A549 (cell line): ENCODE results near the gene BFSP1. TPM values are rescaled to one million over a fixed set of nuclear protein-coding genes. Genes with fewer than 3 reads are reported as not detected.

ENCODE experiments used
- ATAC-seq, 2 experiments: fragments of 200-7000 bp in 1 of 2; fragments of >200 bp in 1 of 2; cut with Nextera tagmentation in 1 of 2; cut with Tn5 transposase in 1 of 2; 3 replicates each; pipeline versions ENCODE4 v1.8.0 to v1.9.1; 2018 to 2020; ENCODE audit warnings: mild to moderate bottlenecking in 1 of 2, moderate library complexity in 1 of 2
- CTCF ChIA-PET: fragments of 300-600 bp; sonication (Branson Sonifier 250); formaldehyde crosslinking; extraction: SDS; loops from one replicate; lab custom pipeline; 2021; ENCODE audit warnings: antibody characterized with exemption, inconsistent platforms; lab: Yijun Ruan, JAX
- POLR2A ChIA-PET: fragments of 350-600 bp; formaldehyde crosslinking; extraction: SDS; loops from one replicate; lab custom pipeline; 2021; ENCODE audit warnings: antibody characterized with exemption, inconsistent platforms; lab: Yijun Ruan, JAX
- DNase-seq, 2 experiments: peaks; one replicate each; pipeline versions ENCODE4 v3.0.0 to v3.0.0-alpha.2; 2011 to 2016; ENCODE audit warnings: low read depth in 1 of 2, low spot score in 1 of 2
- FAIRE-seq: peaks from 2 replicates; lab custom pipeline; 2011; peaks lifted over from hg19 to GRCh38; lab: Jason Lieb, UNC
- H3K27ac ChIP-seq, 2 experiments: fragments of >200 bp; sonication (Bioruptor Twin); formaldehyde crosslinking; 3 replicates each; pipeline ENCODE4 v1.5.1; 2016 to 2017
- H3K4me1 ChIP-seq: fragments of >200 bp; sonication (Bioruptor Twin); formaldehyde crosslinking; 3 replicates; pipeline ENCODE4 v1.6.1; 2016
- H3K4me2 ChIP-seq: fragments of >200 bp; sonication (Bioruptor Twin); formaldehyde crosslinking; 3 replicates; pipeline ENCODE4 v1.6.1; 2016
- H3K4me3 ChIP-seq: fragments of >200 bp; sonication (Bioruptor Twin); formaldehyde crosslinking; 3 replicates; pipeline ENCODE4 v1.5.1; 2016
- H3K9me3 ChIP-seq: fragments of >200 bp; sonication (Bioruptor Twin); formaldehyde crosslinking; 3 replicates; pipeline ENCODE4 v1.6.1; 2016
- CBX2 ChIP-seq: fragments of 200-600 bp; sonication (generic); IDR thresholded peaks from 2 replicates; pipeline ENCODE4 v1.6.1; 2016; ENCODE audit warnings: low read depth, mild to moderate bottlenecking, borderline replicate concordance
- CEBPB ChIP-seq, 2 experiments: fragments of >200 bp in 1 of 2; sonication (Bioruptor Twin) in 1 of 2; formaldehyde crosslinking in 1 of 2; IDR thresholded peaks; 2 replicates each; pipeline ENCODE4 v1.6.1; 2012 to 2016
- E2F6 ChIP-seq: IDR thresholded peaks from 2 replicates; pipeline ENCODE4 v1.6.1; 2012; ENCODE audit warnings: low read depth, borderline replicate concordance
- EHF ChIP-seq: fragments of 250-450 bp; sonication (Bioruptor Pico); IDR thresholded peaks from 2 replicates; pipeline ENCODE4 v1.5.0; 2020; ENCODE audit warnings: mild to moderate bottlenecking
- EHMT2 ChIP-seq: fragments of 200-600 bp; sonication (generic); IDR thresholded peaks from 2 replicates; pipeline ENCODE4 v1.6.1; 2016; ENCODE audit warnings: antibody characterized with exemption, low read depth, mild to moderate bottlenecking, moderate library complexity
- ESRRA ChIP-seq: fragments of 150-350 bp; IDR thresholded peaks from 2 replicates; pipeline ENCODE4 v1.6.1; 2014; ENCODE audit warnings: mild to moderate bottlenecking, low read length, borderline replicate concordance
- FOSB ChIP-seq: fragments of 250-450 bp; sonication (Bioruptor Pico); IDR thresholded peaks from 2 replicates; pipeline ENCODE4 v1.5.0; 2020; ENCODE audit warnings: mild to moderate bottlenecking, moderate library complexity
- GATA3 ChIP-seq: IDR thresholded peaks from 2 replicates; pipeline ENCODE4 v1.6.1; 2012; ENCODE audit warnings: borderline replicate concordance
- HMGXB4 ChIP-seq: fragments of 250-450 bp; sonication (Bioruptor Pico); IDR thresholded peaks from 2 replicates; pipeline ENCODE4 v1.5.0; 2021; ENCODE audit warnings: mild to moderate bottlenecking, moderate library complexity, borderline replicate concordance
- HOXB13 ChIP-seq: fragments of 250-450 bp; sonication (Bioruptor Pico); IDR thresholded peaks from 2 replicates; pipeline ENCODE4 v1.5.0; 2020; ENCODE audit warnings: low read depth, mild to moderate bottlenecking, moderate library complexity
- HOXB5 ChIP-seq: fragments of 250-450 bp; sonication (Bioruptor Pico); IDR thresholded peaks from 2 replicates; pipeline ENCODE4 v1.5.0; 2020; ENCODE audit warnings: mild to moderate bottlenecking, moderate library complexity
- JUN ChIP-seq, 2 experiments: fragments of >200 bp; sonication (Bioruptor Twin); formaldehyde crosslinking; IDR thresholded peaks; 2 replicates in 1 of 2; 3 replicates in 1 of 2; pipeline ENCODE4 v1.6.1; 2016 to 2017
- KDM1A ChIP-seq: fragments of 200-600 bp; sonication (generic); IDR thresholded peaks from 2 replicates; pipeline ENCODE4 v1.6.1; 2016; ENCODE audit warnings: low read depth, mild to moderate bottlenecking
- KDM5A ChIP-seq: fragments of 200-600 bp; sonication (generic); IDR thresholded peaks from 2 replicates; pipeline ENCODE4 v1.6.1; 2016; ENCODE audit warnings: antibody characterized with exemption, mild to moderate bottlenecking
- MAFK ChIP-seq: fragments of 450-650 bp; IDR thresholded peaks from 2 replicates; pipeline ENCODE4 v1.6.1; 2014; ENCODE audit not compliant: partially characterized antibody
- MAX ChIP-seq: IDR thresholded peaks from 2 replicates; pipeline ENCODE4 v1.6.1; 2012
- MAZ ChIP-seq: fragments of 150-350 bp; IDR thresholded peaks from 2 replicates; pipeline ENCODE4 v1.6.1; 2014; ENCODE audit warnings: antibody characterized with exemption, low read depth, low read length, borderline replicate concordance
- MYC ChIP-seq: IDR thresholded peaks from 2 replicates; pipeline ENCODE4 v1.6.1; 2012; ENCODE audit warnings: mild to moderate bottlenecking, inconsistent platforms, low read length, improper control_type of control experiment, borderline replicate concordance
- PHF8 ChIP-seq: fragments of 200-600 bp; sonication (generic); IDR thresholded peaks from 2 replicates; pipeline ENCODE4 v1.6.1; 2016; ENCODE audit warnings: low read depth, mild to moderate bottlenecking, antibody characterized with exemption, moderate library complexity, borderline replicate concordance
- RCOR1 ChIP-seq: fragments of 150-350 bp; IDR thresholded peaks from 2 replicates; pipeline ENCODE4 v1.6.1; 2014; ENCODE audit warnings: antibody characterized with exemption, low read length, low read depth
- REST ChIP-seq: fragments of 200-600 bp; sonication (generic); IDR thresholded peaks from 2 replicates; pipeline ENCODE4 v1.6.1; 2016; ENCODE audit warnings: antibody characterized with exemption, mild to moderate bottlenecking, moderate library complexity
- SMC3 ChIP-seq: fragments of >200 bp; sonication (Bioruptor Twin); formaldehyde crosslinking; IDR thresholded peaks from 3 replicates; pipeline ENCODE4 v1.6.1; 2018; ENCODE audit warnings: inconsistent platforms
- TFCP2L1 ChIP-seq: fragments of 250-450 bp; sonication (Bioruptor Pico); IDR thresholded peaks from 2 replicates; pipeline ENCODE4 v1.5.0; 2021; ENCODE audit warnings: mild to moderate bottlenecking
- TP53 ChIP-seq: fragments of 250-450 bp; sonication (Bioruptor Pico); IDR thresholded peaks from 2 replicates; pipeline ENCODE4 v1.5.0; 2021; ENCODE audit warnings: mild to moderate bottlenecking, moderate library complexity
- ZSCAN20 ChIP-seq: fragments of 250-450 bp; sonication (Bioruptor Pico); IDR thresholded peaks from 2 replicates; pipeline ENCODE4 v1.8.0; 2022; ENCODE audit warnings: mild to moderate bottlenecking, moderate library complexity
- WGBS: methylation state at CpG from one replicate; pipeline ENCODE4 v1.1.6; 2017; ENCODE audit errors: missing lambda C conversion rate; 5-methylcytosine and 5-hydroxymethylcytosine counted together
- polyA plus RNA-seq, 4 experiments: library from polyadenylated mRNA; depleted of rRNA in 3 of 4; stranded (reverse); fragments of >200 nt; fragmentation: RNase III in 1 of 4; extraction: RNeasy Plus Mini Kit Qiagen cat#74134 plus additional on column Dnase treatment in 1 of 4; gene quantifications; 2 replicates in 3 of 4; 3 replicates in 1 of 4; pipeline ENCODE4 v1.2.3, GENCODE V29; 2011 to 2017

BFSP1 gene
- polyA plus RNA-seq, 2 of the 4 experiments (the other 2 are of a cell fraction) = 7.2 to 8.3 TPM

GRCh38 chr20:17452441-17452840 lies 78.7 kb downstream of the BFSP1 start:
- Histone ChIP-seq H3K27ac (no peak overlapping the region), H3K9me3 (peaks cover 8% of the 10 kb centered on the region), H3K4me3 (no peak overlapping the region), H3K4me1 (no peaks in the 10 kb centered on the region), H3K4me2 (no peak overlapping the region)
- 21% methylated on average over 3 of the region's 3 CpGs for WGBS
- ATAC-seq (peak; percentile 49 to 55; a peak in 2 of 6 replicates), FAIRE-seq (no peak), DNase-seq (no peak)
- ChIA-PET POLR2A (no interaction called here), CTCF (interaction anchor here (1.4 to 1.9 kb wide), 2 partner anchors 21 kb away, joined by 4 to 8 read pairs; no protein-coding TSS in a partner anchor)
- TF ChIP-seq PHF8 (no peak), HOXB5 (CRISPR knock-in tag) (no peak), TP53 (CRISPR knock-in tag) (no peak)

- 8% methylated on average over 2 of the region's 2 CpGs for WGBS
- no peaks in the 10 kb centered on the region for H3K4me1 ChIP-seq
- FAIRE-seq (no peak), DNase-seq (no peak), ATAC-seq (no peak)
- H3K9me3 ChIP-seq = peaks cover 6% of the 10 kb centered on the region; the same call in 2 of the 3 replicates
- no peak overlapping the region for H3K4me2 ChIP-seq
- POLR2A ChIA-PET = interaction anchor here (0.7 kb wide), 1 partner anchor 577 kb away, joined by 3 read pairs; no protein-coding TSS in a partner anchor
- H3K4me3 ChIP-seq = no peak overlapping the region
- H3K27ac ChIP-seq = no peak overlapping the region
- CTCF ChIA-PET = interaction anchor here (0.7 to 1.8 kb wide), 5 partner anchors 14 to 1278 kb away, joined by 3 to 7 read pairs (median 4); no protein-coding TSS in a partner anchor
- TF ChIP-seq CEBPB (IDR thresholded peaks at IDR 0.05) = no peak
- TF ChIP-seq EHF (CRISPR knock-in tag) = no peak
- no peak for TF ChIP-seq MAX
- TF ChIP-seq TFCP2L1 (CRISPR knock-in tag) = no peak
- no peak for TF ChIP-seq ESRRA
- no peak for TF ChIP-seq KDM5A
- TF ChIP-seq JUN (IDR thresholded peaks at IDR 0.05) = no peak
- TF ChIP-seq HOXB5 (CRISPR knock-in tag) = no peak
- TF ChIP-seq RCOR1 = no peak
- TF ChIP-seq MAFK = no peak
- TF ChIP-seq GATA3 = no peak
- no peak for TF ChIP-seq HOXB13 (CRISPR knock-in tag)
- TF ChIP-seq REST = no peak
- TF ChIP-seq MYC = no peak
- TF ChIP-seq EHMT2 = no peak
- TF ChIP-seq, all 56 proteins: peak for 0
Observed at GRCh38 chr20:17449031-17449430, 82.1 kb downstream of the BFSP1 start.

- H3K4me3 ChIP-seq = no peak overlapping the region
- POLR2A ChIA-PET = no interaction called here
- no peaks in the 10 kb centered on the region for H3K4me1 ChIP-seq
- no peaks in the 10 kb centered on the region for H3K9me3 ChIP-seq
- TF ChIP-seq E2F6 = no peak
- TF ChIP-seq FOSB = no peak
- TF ChIP-seq KDM1A = no peak
- TF ChIP-seq CBX2 = no peak
- TF ChIP-seq HMGXB4 (CRISPR knock-in tag) = no peak
- TF ChIP-seq EHMT2 = no peak
- no peak for TF ChIP-seq SMC3
- no peak for TF ChIP-seq MAZ
- no peak for TF ChIP-seq RCOR1
- TF ChIP-seq ZSCAN20 (CRISPR knock-in tag) = no peak
- no peak for TF ChIP-seq HOXB13 (CRISPR knock-in tag)
- TF ChIP-seq, all 56 proteins: peak for 0
- Histone ChIP-seq H3K4me2 (no peak overlapping the region), H3K27ac (no peak overlapping the region)
- FAIRE-seq = no peak
- DNase-seq = no peak
- 76% methylated on average over 2 of the region's 2 CpGs for WGBS
- no peak for ATAC-seq
- CTCF ChIA-PET = interaction anchor here (1.6 to 1.8 kb wide), 2 partner anchors 16 to 646 kb away, joined by 4 to 7 read pairs; no protein-coding TSS in a partner anchor
Observed at GRCh38 chr20:17448071-17448470, 83.1 kb downstream of the BFSP1 start.
